GM18507 (cell line): ENCODE measurements around the gene DIABLO.
"Not testable (repeated sequence)": the region's sequence is repeated elsewhere in the genome, so short reads cannot be mapped to it uniquely, and the experiment has no call there.

Experiments used
- DNase-seq: peaks from one replicate; pipeline ENCODE4 v3.0.0; 2011; ENCODE audit warnings: low read depth; ENCODE audit not compliant: insufficient read length; ENCODE audit errors: extremely low spot score
- FAIRE-seq: peaks from 2 replicates; lab custom pipeline; 2011; peaks lifted over from hg19 to GRCh38; lab: Jason Lieb, UNC

The DIABLO gene

DNA sequence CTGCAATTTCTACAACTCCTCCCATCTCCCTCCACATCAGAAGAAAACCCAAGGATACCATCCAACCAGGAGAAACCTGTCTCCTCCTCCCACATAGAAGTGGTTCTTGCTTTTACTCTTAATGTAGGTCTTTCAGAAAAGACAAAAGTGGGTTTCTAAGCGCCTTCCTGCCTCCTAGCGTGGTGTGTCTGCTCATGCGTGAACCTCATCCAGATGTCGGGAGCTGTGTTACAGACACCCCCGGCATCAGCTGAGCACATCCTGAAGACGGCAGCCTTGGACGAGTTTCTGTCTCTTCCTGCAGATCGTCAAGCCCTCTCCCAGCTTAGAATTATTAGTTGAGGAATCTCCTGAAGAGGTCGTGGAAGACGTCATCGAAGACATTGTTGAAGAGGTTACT, 33.4 kb downstream of the DIABLO start:
- no peak for FAIRE-seq
- no peak for DNase-seq

DNA sequence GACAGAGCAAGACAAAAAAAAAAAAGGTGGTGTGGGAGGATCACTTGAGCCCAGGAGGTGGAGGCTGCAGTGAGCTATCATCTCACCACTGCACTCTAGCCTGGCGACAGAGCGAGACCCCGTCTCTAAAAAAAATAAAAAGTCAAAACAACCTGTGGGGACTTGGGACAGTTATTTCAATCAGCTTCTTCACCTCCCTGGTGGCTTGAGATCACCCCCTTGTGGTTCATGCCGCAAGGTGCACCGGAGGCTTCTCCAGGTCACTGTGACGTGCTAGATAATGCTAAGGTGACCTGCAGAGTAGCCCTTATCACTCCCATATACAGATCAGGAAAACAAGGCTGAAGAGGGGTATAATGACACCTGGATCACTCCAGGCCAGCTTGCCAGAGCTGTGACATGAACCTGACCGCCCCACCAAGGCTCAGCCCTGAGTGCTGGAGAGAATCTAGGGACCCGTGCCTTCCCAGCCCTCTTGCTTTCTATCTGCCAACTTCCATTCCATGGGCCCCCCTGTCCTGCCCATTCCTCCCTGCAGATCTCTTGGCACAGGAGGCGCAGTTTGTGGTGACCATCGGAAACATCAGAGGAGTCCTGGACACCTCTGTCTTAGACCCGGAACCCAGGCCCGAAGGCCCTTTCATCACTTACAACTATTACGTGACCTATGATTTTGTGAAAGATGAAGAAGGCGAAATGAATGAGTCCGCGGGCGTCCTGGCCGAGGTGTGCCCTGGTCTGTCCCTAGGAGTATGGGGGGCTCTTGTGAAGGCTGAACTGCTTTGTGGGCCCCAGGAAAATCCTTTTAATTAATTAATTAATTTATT, 34.8 kb downstream of the DIABLO start:
- DNase-seq: peak; percentile 79
- FAIRE-seq: peak; percentile 87

DNA sequence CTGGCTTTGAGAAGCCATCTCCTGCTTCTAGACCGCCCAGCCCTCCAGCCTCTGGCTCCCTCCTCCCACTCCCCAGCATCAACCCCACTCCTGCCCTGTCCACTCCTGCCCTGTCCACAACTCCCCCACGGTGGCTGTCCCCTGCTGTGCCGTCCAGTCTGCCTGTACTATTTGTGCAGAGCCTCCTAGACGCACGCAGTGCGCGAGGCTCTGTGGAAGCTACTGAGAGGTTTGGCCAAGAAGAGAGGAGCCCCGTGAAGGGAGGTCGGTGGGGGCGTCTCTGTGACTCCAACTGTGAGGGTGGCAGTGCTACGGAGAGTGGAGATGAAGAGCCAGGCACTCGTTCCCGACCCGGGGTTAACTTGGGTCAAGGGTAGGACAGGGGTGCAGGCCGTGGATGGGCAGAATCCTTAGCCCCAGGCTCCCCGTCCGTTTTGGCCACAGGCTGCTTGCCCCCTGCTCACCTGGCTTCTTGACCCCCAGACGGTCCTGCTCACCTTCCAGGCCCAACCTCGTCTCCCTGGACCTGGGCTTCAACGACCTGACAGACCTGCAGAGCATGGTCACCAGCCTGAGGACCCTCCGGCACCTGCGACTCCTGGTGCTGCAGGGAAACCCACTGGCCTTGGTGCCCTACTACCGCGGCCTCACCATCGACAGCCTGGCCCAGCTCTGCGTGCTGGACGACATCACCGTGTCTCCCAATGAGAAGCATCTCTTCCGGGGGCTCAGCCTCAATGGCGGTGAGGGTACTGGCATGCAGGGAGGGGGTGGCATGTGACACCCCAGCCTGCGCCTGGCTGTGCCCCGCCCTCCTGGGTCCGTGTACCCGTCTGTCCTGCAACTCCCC, 36.0 kb downstream of the DIABLO start:
- FAIRE-seq: no peak
- no peak for DNase-seq

GRCh38 chr12:122187466-122187865, 38.4 kb downstream of the DIABLO start:
- DNase-seq (no peak), FAIRE-seq (no peak)

DNA sequence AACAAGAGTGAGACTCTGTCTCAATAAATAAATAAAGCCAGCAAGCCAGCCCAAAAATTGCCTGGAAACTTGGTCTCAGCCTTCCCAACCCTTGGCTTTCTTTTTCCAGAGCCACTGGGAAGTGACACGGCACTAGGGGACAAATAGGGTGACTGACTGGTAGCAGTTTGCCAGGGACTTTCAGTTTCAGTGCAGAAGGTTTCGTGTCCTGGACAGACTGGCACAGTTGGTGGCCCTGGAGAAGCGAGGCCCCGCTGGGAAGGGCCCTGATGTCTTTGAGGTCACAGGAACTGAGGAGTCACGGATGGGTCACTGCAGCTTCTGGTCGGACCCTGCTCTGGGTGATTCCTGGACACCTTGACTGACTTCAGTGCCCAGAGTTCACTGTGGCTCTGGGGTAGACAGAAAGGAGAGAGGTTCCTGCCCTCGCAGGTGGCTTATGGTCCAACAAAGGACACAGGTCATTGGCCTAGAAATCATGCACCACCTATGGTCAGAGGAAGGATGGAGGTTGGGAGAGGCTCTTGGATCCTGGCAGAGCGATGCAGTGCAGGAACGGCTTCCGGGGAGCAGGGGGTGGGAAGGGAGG, 40.3 kb downstream of the DIABLO start:
- FAIRE-seq: no peak
- no peak for DNase-seq

- no peak for DNase-seq
- FAIRE-seq: no peak
Observed at GRCh38 chr12:122185079-122185478, 40.8 kb downstream of the DIABLO start.

DNA sequence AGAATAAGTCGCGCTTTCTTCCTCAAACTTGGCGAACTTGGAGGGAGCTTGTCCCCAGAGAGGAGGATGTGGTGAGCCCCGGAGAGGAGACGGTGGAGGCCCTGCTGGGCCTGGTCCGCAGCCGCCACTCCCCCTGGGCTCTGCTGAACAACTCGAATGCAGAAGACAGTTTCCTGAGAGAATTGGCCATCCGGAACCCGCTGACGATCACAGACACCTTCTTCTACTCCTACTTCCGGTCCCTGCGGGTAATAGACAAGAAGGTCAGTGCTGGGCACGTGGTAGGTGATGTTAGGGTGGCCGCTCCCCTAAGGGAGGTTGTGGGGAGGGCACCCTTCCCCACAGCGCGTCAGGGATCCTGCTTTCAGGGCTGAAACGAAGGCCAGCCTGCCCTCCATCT, 41.3 kb downstream of the DIABLO start:
- DNase-seq: no peak

DNA sequence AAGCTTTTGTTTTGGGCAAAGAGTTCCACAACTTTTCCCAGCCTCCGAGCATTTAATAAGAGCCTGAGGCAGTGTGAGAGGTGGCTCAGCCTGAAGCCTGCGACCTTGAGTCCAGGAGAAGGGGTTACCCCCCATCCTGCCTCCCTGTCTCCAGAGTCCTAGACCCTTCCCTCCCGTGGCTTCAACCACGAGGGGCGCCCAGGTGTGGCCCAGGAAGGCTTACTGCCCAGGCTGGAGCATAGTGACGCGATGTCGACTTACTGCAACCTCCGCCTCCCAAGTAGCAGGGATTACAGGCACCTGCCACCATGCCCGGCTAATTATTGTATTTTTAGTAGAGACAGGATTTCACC, 42.3 kb downstream of the DIABLO start:
- FAIRE-seq (no peak), DNase-seq (no peak)

More for the DNA sequence above, 41.3 kb downstream of the DIABLO start:
- no peak for FAIRE-seq

DNA sequence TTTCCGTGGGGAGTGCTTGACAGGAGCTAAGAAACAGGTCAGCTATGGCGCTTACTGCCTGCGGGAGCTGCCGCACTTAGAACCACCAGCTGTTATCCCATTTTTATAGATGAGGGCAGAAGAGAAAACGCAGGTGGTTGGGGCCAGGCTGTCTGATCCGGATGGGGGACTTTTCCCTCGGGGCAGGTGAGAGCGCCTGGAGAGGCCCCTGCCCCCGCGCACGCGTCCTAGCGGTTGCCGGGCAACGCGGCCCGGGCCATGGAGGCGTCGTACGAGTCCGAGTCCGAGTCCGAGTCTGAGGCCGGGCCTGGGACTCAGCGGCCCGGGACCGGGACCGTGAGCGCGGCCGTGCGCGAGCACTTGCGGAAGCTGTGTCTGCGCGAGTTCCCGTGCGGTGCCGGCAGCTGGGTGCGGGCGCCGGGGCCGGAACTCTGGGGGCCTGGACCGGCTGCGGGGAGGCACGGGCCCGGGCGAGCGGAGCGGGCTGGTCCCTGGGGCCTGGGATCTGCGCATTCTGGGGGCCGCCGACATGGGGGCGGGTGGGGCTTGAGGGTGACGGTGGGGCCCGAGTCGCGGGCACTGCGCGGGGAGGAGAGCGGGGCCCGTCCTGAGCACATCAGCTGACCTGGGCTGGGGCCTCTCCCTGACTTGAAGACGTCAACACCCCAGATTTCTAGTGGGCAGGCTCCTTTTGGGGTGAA, 42.8 kb downstream of the DIABLO start, which contains the start of gene LRRC43:
LRRC43 (plus strand) TSS at position 237 of the 701 bp plus-strand sequence; CDS start at position 259, 22 bp downstream.
- peak; percentile 14 for DNase-seq

GRCh38 chr12:122176473-122176872, 49.4 kb downstream of the DIABLO start:
- FAIRE-seq, DNase-seq: not testable (repeated sequence)

More for the DNA sequence above, 42.8 kb downstream of the DIABLO start, which contains the start of gene LRRC43:
- FAIRE-seq: no peak

DNA sequence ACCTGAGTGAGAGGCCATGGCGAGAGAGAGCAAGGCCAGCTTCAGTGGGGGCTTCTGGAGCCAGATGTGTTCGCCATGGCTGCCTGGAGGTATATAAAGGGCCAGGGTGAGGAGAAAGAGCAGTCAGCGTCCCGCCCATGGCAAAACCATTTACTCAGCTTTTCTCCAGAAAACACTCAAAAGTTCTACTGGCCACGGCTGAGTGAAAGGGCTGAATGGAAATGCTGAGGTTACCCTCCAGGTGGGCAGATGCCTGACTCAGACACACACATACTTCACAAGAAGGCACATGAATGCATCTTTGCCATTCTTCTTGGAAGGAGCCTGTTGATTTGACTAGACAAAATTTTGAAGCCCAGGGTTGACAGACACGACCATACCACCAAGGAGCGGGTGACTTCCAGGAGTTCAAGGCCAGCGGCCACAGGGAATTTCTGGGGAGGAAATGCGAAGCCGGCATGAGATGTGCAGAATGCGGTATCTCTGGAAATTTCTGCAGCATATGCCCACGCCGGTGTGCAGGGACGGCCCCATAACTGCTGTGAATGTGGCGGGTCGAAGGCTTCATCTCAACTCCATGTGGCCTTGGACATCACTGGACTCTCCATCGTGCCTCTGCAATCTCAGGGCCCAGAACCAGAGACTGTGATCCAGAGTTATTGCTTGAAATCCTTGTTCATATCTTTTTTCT, 51.6 kb downstream of the DIABLO start, which contains the start of gene IL31:
IL31 (minus strand) TSS at position 67 of the 691 bp plus-strand sequence; CDS start at position 18, 49 bp downstream.
- DNase-seq: no peak
- no peak for FAIRE-seq

GRCh38 chr12:122172262-122172939, 53.5 kb downstream of the DIABLO start:
- FAIRE-seq (no peak), DNase-seq (no peak)

GRCh38 chr12:122171399-122171798, 54.5 kb downstream of the DIABLO start:
- DNase-seq (no peak), FAIRE-seq (no peak)

GRCh38 chr12:122168492-122168891, 57.4 kb downstream of the DIABLO start:
- FAIRE-seq: no peak
- no peak for DNase-seq

DNA sequence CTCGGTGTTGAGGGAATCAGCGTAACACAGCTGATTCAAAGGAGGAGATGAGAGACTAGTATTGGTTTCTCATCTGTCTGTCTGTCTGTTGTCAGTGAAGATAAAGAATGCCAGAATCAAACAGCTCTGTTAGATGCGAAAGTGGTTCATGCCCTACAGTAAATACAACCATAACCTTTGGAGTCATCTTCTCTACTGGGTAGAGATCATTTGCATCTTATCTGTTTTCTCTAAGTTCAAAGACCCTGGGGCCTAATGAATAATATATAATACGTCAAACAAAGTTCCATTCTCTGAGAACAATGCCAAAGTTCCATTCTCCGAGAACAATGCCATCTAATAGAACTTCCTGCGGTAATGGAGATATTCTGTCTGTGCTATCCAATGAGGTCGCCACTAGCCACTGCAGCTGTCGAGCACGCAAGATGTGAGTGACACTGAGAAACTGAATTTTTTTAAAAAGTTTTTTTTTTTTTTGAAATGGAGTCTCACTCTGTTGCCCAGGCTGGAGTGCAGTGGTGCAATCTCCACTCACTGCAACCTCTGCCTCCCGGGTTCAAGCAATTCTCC, 58.4 kb downstream of the DIABLO start:
- DNase-seq: no peak
- FAIRE-seq: no peak

- no peak for DNase-seq
- peak; percentile 36 for FAIRE-seq
Observed at GRCh38 chr12:122166422-122167349, 59.2 kb downstream of the DIABLO start.

DNA sequence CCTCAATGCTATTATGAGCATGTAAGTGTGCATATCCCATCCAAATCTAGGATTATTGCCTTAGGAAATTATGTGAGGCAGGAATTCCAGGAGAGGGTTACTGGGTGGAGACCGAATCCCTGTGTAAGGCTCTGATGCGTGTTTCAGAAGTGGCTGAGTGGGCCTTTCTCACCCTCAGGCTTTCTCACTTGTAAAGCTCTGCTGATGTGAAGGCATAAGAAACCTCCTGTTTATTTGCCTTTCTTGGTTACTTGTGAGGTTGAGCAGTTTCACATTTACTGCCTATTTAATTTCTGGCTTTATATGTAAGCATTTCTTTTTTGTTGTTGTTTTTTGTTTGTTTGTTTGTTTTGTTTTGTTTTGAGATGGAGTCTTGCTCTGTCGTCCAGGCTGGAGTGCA, 62.9 kb downstream of the DIABLO start:
- FAIRE-seq (no peak), DNase-seq (no peak)
